ENCODE measurements around the gene MGARP.

DNA sequence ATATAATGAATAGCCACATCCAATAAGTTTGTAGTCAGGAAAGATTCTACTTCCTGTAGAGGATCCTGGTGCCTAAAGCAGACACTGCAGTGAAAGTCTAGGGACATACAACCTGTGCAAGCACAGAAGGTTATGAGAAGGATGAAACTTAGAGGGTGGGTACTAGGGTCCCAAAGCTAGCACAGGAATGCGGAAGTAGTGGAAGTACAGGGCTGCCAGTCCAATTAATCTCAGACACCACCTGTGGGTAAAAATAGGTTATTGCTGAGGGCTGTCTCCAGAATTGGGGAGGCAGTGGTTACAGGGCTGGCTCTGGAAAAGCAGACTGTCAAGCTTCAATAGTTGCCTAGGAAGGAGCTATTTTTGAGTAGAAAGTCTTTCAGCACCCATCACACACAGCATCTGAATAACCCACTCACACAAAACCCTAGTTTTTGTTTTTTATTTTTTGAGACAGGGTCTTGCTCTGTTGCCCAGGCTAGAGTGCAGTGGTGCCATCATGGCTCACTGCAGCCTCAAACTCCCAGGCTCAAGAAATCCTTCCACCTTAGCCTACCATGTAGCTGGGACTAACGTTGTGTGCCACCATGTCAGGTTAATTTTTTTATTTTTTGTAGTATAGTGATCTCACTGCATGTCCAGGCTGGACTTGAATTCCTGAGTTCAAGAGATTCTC, 52.2 kb downstream of the MGARP start:
- TF ChIP-seq CTCF (conservative IDR thresholded peaks at IDR 0.05; ENCODE audit: low read length) (peak; percentile 45), EZH2phosphoT487 (IDR thresholded peaks at IDR 0.05; ENCODE audit: borderline replicate concordance) (no peak)

Data from Loucy (cell line).